Left ventricle myocardium superior (tissue), 1 donor: Measurements from ENCODE around the gene OVOL1. TPM values are rescaled to one million over a fixed set of nuclear protein-coding genes. Genes with fewer than 3 reads are reported as not detected.

ENCODE experiments used
- ATAC-seq: fragments of 200-7000 bp; cut with Tn5 transposase; one replicate; pipeline ENCODE4 v1.9.1; 2020; ENCODE audit warnings: mild to moderate bottlenecking, moderate library complexity
- DNase-seq: peaks from one replicate; pipeline ENCODE4 v3.0.0-alpha.2; 2020
- intact Hi-C: fragments of 100-400 bp; cut with micrococcal nuclease; formaldehyde crosslinking; loops from one replicate; pipeline ENCODE4 v1.11.0; 2022
- total RNA-seq: library from RNA; stranded (reverse); fragmentation: NEBNext Ultra II Directional; extraction: Animal tissue kit (Norgen Biotek cat#: 25700); gene quantifications from one replicate; pipeline ENCODE4 v1.2.1, GENCODE V29; 2021
- donor health status: DM: no; HTN: yes; CAD: no; lungs with severe emphysema.

OVOL1 gene
- total RNA-seq, 1 donor from 2014 or later: not detected

GRCh38 chr11:65834202-65834601 is 47.3 kb downstream of the OVOL1 start:
- ATAC-seq: no peak
- intact Hi-C loops: no loop called here

DNA sequence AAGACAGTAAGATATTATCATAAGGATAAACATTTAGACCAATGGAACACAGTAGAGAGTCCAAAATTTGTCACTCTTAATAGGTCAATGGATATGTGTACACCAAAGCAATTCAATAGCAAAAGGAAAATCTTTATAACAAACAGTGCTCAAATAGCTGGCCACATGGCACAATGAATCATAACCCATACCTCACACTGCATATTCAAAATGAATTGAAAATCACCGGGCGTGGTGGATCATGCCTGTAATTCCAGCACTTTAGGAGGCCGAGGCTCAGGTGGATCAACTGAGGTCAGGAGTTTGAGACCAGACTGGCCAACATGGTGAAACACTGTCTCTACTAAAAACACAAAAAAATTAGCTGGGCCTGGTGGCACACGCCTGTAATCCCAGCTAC is 55.3 kb downstream of the OVOL1 start:
- intact Hi-C loops: no loop called here
- DNase-seq: no peak
- no peak for ATAC-seq

More at GRCh38 chr11:65834202-65834601, 47.3 kb downstream of the OVOL1 start:
- no peak for DNase-seq

DNA sequence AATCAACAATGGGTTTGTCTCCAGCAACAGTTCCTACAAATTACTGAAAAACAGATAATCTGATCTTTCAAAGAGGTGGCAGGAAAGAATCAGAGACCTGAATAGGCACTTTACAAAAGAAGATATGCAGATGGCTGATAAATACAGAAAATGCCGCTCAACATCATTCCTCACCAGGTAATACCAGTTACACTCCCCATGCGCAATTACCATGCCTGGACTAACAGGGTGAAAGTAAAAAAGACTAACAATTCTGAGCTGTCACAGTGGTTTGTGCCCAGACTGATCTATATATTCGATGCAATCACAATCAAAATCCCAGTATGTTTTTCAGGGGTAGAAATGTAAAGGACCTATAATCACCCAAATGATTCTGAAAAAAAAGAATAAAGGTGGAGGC is 56.9 kb downstream of the OVOL1 start:
- intact Hi-C loops: no loop called here
- ATAC-seq (no peak), DNase-seq (no peak)

- DNase-seq: no peak
- intact Hi-C loops: no loop called here
- ATAC-seq: no peak
Measured at GRCh38 chr11:65844231-65844872, 57.5 kb downstream of the OVOL1 start.

Other genes with a start within 250 kb of the OVOL1 start
- 77.5 TPM for gene LTBP3, start 228.7 kb upstream of the OVOL1 start, total RNA-seq
- 25.0 TPM for gene ZNRD2, start 216.6 kb upstream of the OVOL1 start, total RNA-seq
- gene FAM89B, start 214.5 kb upstream of the OVOL1 start, total RNA-seq: 39.3 TPM
- 57.3 TPM for gene EHBP1L1, start 211.0 kb upstream of the OVOL1 start, total RNA-seq
- 0.94 TPM for gene KCNK7, start 191.3 kb upstream of the OVOL1 start, total RNA-seq
- 39.0 TPM for gene MAP3K11, start 172.8 kb upstream of the OVOL1 start, total RNA-seq
- gene PCNX3, start 171.3 kb upstream of the OVOL1 start, total RNA-seq: 11.8 TPM
- 32.0 TPM for gene SIPA1, start 149.0 kb upstream of the OVOL1 start, total RNA-seq
- gene RELA, start 124.1 kb upstream of the OVOL1 start, total RNA-seq: 40.1 TPM
- gene KAT5, start 74.8 kb upstream of the OVOL1 start, total RNA-seq: 50.1 TPM
- 42.4 TPM for gene RNASEH2C, start 66.3 kb upstream of the OVOL1 start, total RNA-seq
- 6.7 TPM for gene AP5B1, start 6.1 kb upstream of the OVOL1 start, total RNA-seq
- not detected for gene SNX32, start 46.9 kb downstream of the OVOL1 start, total RNA-seq
- gene CFL1, start 71.1 kb downstream of the OVOL1 start, total RNA-seq: 334 TPM
- gene MUS81, start 73.4 kb downstream of the OVOL1 start, total RNA-seq: 37.8 TPM
- 95.2 TPM for gene EFEMP2, start 85.7 kb downstream of the OVOL1 start, total RNA-seq
- 1.1 TPM for gene CTSW, start 92.8 kb downstream of the OVOL1 start, total RNA-seq
- 44.9 TPM for gene FIBP, start 101.4 kb downstream of the OVOL1 start, total RNA-seq
- gene CCDC85B, start 103.6 kb downstream of the OVOL1 start, total RNA-seq: 30.0 TPM
- gene FOSL1, start 113.3 kb downstream of the OVOL1 start, total RNA-seq: 0.32 TPM
- gene C11orf68, start 132.0 kb downstream of the OVOL1 start, total RNA-seq: 35.2 TPM
- 106 TPM for gene DRAP1, start 132.4 kb downstream of the OVOL1 start, total RNA-seq
- not detected for gene TSGA10IP, start 158.4 kb downstream of the OVOL1 start, total RNA-seq
- 32.2 TPM for gene SART1, start 174.7 kb downstream of the OVOL1 start, total RNA-seq
- 22.8 TPM for gene EIF1AD, start 215.1 kb downstream of the OVOL1 start, total RNA-seq
- 238 TPM for gene BANF1, start 215.4 kb downstream of the OVOL1 start, total RNA-seq
- gene CST6, start 224.9 kb downstream of the OVOL1 start, total RNA-seq: not detected
- not detected for gene CATSPER1, start 239.4 kb downstream of the OVOL1 start, total RNA-seq